ENCODE results near the gene IQSEC2.

DNA sequence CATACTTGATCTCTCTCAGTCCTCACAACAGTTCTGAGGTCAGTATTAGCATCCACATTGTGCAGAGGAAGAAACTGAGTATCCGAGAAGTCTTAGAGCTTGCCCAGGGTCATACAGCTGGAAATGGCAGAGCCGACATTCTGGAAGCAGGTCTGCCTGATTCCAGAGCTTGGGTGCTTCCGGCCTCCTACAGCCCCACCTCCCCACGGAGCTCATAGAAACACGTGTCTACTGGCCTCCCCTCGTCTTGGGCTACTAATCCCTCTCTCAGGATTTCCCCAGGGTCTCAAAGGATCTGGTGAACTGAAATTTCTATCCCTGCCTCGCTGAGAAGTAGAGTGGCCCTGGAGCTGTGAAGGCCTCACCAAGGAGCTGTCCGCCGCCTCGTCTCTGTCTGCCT, 44.3 kb downstream of the IQSEC2 start:
- TF ChIP-seq POLR2A (IDR thresholded peaks at IDR 0.05) = no peak
- TF ChIP-seq, protein P1, sequence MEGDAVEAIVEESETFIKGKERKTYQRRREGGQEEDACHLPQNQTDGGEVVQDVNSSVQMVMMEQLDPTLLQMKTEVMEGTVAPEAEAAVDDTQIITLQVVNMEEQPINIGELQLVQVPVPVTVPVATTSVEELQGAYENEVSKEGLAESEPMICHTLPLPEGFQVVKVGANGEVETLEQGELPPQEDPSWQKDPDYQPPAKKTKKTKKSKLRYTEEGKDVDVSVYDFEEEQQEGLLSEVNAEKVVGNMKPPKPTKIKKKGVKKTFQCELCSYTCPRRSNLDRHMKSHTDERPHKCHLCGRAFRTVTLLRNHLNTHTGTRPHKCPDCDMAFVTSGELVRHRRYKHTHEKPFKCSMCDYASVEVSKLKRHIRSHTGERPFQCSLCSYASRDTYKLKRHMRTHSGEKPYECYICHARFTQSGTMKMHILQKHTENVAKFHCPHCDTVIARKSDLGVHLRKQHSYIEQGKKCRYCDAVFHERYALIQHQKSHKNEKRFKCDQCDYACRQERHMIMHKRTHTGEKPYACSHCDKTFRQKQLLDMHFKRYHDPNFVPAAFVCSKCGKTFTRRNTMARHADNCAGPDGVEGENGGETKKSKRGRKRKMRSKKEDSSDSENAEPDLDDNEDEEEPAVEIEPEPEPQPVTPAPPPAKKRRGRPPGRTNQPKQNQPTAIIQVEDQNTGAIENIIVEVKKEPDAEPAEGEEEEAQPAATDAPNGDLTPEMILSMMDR (IDR thresholded peaks at IDR 0.05 in 8 of 11, conservative IDR thresholded peaks at IDR 0.05 in 3 of 11) = no peak
